ENCODE measurements around the gene ZNF618.

The ZNF618 gene

GRCh38 chr9:114060711-114061110, 184.6 kb downstream of the ZNF618 start:
- ChIA-PET POLR2A (no interaction called here), CTCF (no interaction called here)
- Histone ChIP-seq H3K4me3 (ENCODE audit: control insufficient read depth in 1 of 7, extremely low read depth in 1 of 7, insufficient read depth in 4 of 7, low read depth in 2 of 7, low read length in 6 of 7) (no peak overlapping the region), H3K36me3 (ENCODE audit: control insufficient read depth in 4 of 4, insufficient read depth in 4 of 4, low read length in 3 of 4) (peaks cover 0 to 10% (median 3%) of the 10 kb centered on the region in 4 experiments), H3K9me3 (ENCODE audit: control extremely low read depth in 1 of 5, control insufficient read depth in 4 of 5, insufficient read depth in 2 of 5, low read depth in 1 of 5, low read length in 4 of 5) (peaks cover 0 to 2% (median 0%) of the 10 kb centered on the region in 5 experiments), H3K4me1 (ENCODE audit: control extremely low read depth in 1 of 4, control insufficient read depth in 4 of 4, insufficient read depth in 4 of 4, low read length in 3 of 4) (no peaks in the 10 kb centered on the region), H3K27ac (ENCODE audit: insufficient read depth in 1 of 2, low read depth in 1 of 2, low read length in 2 of 2, poor library complexity in 1 of 2, severe bottlenecking in 2 of 2) (no peak overlapping the region), H3K27me3 (replicated peaks in 2 of 5; ENCODE audit: control insufficient read depth in 4 of 5, insufficient read depth in 5 of 5, low read length in 4 of 5) (peaks cover 0 to 2% (median 0%) of the 10 kb centered on the region in 5 experiments)
- no peak for DNase-seq
- WGBS (ENCODE audit: insufficient coverage) = 65% methylated on average over 9 of the region's 9 CpGs

- no peak for DNase-seq
- POLR2A ChIA-PET = no interaction called here
- CTCF ChIA-PET = no interaction called here
- 96% methylated on average over 12 of the region's 12 CpGs for WGBS (ENCODE audit: insufficient coverage)
- Histone ChIP-seq H3K36me3 (ENCODE audit: control insufficient read depth in 4 of 4, insufficient read depth in 4 of 4, low read length in 3 of 4) (peaks cover 0 to 10% (median 3%) of the 10 kb centered on the region in 4 experiments), H3K27me3 (replicated peaks in 2 of 5; ENCODE audit: control insufficient read depth in 4 of 5, insufficient read depth in 5 of 5, low read length in 4 of 5) (peaks cover 0 to 3% (median 0%) of the 10 kb centered on the region in 5 experiments), H3K4me3 (ENCODE audit: control insufficient read depth in 1 of 7, extremely low read depth in 1 of 7, insufficient read depth in 4 of 7, low read depth in 2 of 7, low read length in 6 of 7) (no peak overlapping the region), H3K27ac (ENCODE audit: insufficient read depth in 1 of 2, low read depth in 1 of 2, low read length in 2 of 2, poor library complexity in 1 of 2, severe bottlenecking in 2 of 2) (no peak overlapping the region), H3K9me3 (ENCODE audit: control extremely low read depth in 1 of 5, control insufficient read depth in 4 of 5, insufficient read depth in 2 of 5, low read depth in 1 of 5, low read length in 4 of 5) (peaks cover 0 to 2% (median 0%) of the 10 kb centered on the region in 5 experiments), H3K4me1 (ENCODE audit: control extremely low read depth in 1 of 4, control insufficient read depth in 4 of 4, insufficient read depth in 4 of 4, low read length in 3 of 4) (no peaks in the 10 kb centered on the region)
Observed at GRCh38 chr9:114061292-114061691, 185.2 kb downstream of the ZNF618 start.

- CTCF ChIA-PET = no interaction called here
- Histone ChIP-seq H3K4me1 (ENCODE audit: control extremely low read depth in 1 of 4, control insufficient read depth in 4 of 4, insufficient read depth in 4 of 4, low read length in 3 of 4) (no peaks in the 10 kb centered on the region), H3K27me3 (replicated peaks in 2 of 5; ENCODE audit: control insufficient read depth in 4 of 5, insufficient read depth in 5 of 5, low read length in 4 of 5) (peaks cover 0 to 3% (median 0%) of the 10 kb centered on the region in 5 experiments), H3K4me3 (ENCODE audit: control insufficient read depth in 1 of 7, extremely low read depth in 1 of 7, insufficient read depth in 4 of 7, low read depth in 2 of 7, low read length in 6 of 7) (no peak overlapping the region), H3K27ac (ENCODE audit: insufficient read depth in 1 of 2, low read depth in 1 of 2, low read length in 2 of 2, poor library complexity in 1 of 2, severe bottlenecking in 2 of 2) (no peak overlapping the region), H3K36me3 (ENCODE audit: control insufficient read depth in 4 of 4, insufficient read depth in 4 of 4, low read length in 3 of 4) (peaks cover 0 to 5% (median 1%) of the 10 kb centered on the region in 4 experiments), H3K9me3 (ENCODE audit: control extremely low read depth in 1 of 5, control insufficient read depth in 4 of 5, insufficient read depth in 2 of 5, low read depth in 1 of 5, low read length in 4 of 5) (peaks cover 0 to 2% (median 0%) of the 10 kb centered on the region in 5 experiments)
- POLR2A ChIA-PET = no interaction called here
- WGBS (ENCODE audit: insufficient coverage) = 74% methylated on average over 2 of the region's 4 CpGs
- DNase-seq = no peak
Observed at GRCh38 chr9:114061830-114062474, 185.8 kb downstream of the ZNF618 start.

GRCh38 chr9:114065304-114065703, 189.2 kb downstream of the ZNF618 start:
- peaks cover 0 to 3% (median 0%) of the 10 kb centered on the region in 5 experiments for H3K27me3 ChIP-seq (replicated peaks in 2 of 5; ENCODE audit: control insufficient read depth in 4 of 5, insufficient read depth in 5 of 5, low read length in 4 of 5)
- H3K27ac ChIP-seq (ENCODE audit: insufficient read depth in 1 of 2, low read depth in 1 of 2, low read length in 2 of 2, poor library complexity in 1 of 2, severe bottlenecking in 2 of 2) = no peak overlapping the region
- no peak for DNase-seq
- ChIA-PET CTCF (no interaction called here), POLR2A (no interaction called here)
- no peaks in the 10 kb centered on the region for H3K4me1 ChIP-seq (ENCODE audit: control extremely low read depth in 1 of 4, control insufficient read depth in 4 of 4, insufficient read depth in 4 of 4, low read length in 3 of 4)
- no peaks in the 10 kb centered on the region for H3K36me3 ChIP-seq (ENCODE audit: control insufficient read depth in 4 of 4, insufficient read depth in 4 of 4, low read length in 3 of 4)
- 96% methylated on average over 4 of the region's 8 CpGs for WGBS (ENCODE audit: insufficient coverage)
- peaks cover 0 to 2% (median 0%) of the 10 kb centered on the region in 5 experiments for H3K9me3 ChIP-seq (ENCODE audit: control extremely low read depth in 1 of 5, control insufficient read depth in 4 of 5, insufficient read depth in 2 of 5, low read depth in 1 of 5, low read length in 4 of 5)
- no peak overlapping the region for H3K4me3 ChIP-seq (ENCODE audit: control insufficient read depth in 1 of 7, extremely low read depth in 1 of 7, insufficient read depth in 4 of 7, low read depth in 2 of 7, low read length in 6 of 7)

GRCh38 chr9:114069476-114070187, 193.5 kb downstream of the ZNF618 start:
- Histone ChIP-seq H3K36me3 (ENCODE audit: control insufficient read depth in 4 of 4, insufficient read depth in 4 of 4, low read length in 3 of 4) (no peaks in the 10 kb centered on the region), H3K27ac (ENCODE audit: insufficient read depth in 1 of 2, low read depth in 1 of 2, low read length in 2 of 2, poor library complexity in 1 of 2, severe bottlenecking in 2 of 2) (no peak overlapping the region), H3K4me3 (ENCODE audit: control insufficient read depth in 1 of 7, extremely low read depth in 1 of 7, insufficient read depth in 4 of 7, low read depth in 2 of 7, low read length in 6 of 7) (no peak overlapping the region), H3K4me1 (ENCODE audit: control extremely low read depth in 1 of 4, control insufficient read depth in 4 of 4, insufficient read depth in 4 of 4, low read length in 3 of 4) (no peaks in the 10 kb centered on the region), H3K27me3 (replicated peaks in 2 of 5; ENCODE audit: control insufficient read depth in 4 of 5, insufficient read depth in 5 of 5, low read length in 4 of 5) (peaks cover 0 to 3% (median 0%) of the 10 kb centered on the region in 5 experiments), H3K9me3 (ENCODE audit: control extremely low read depth in 1 of 5, control insufficient read depth in 4 of 5, insufficient read depth in 2 of 5, low read depth in 1 of 5, low read length in 4 of 5) (no peaks in the 10 kb centered on the region)
- ChIA-PET POLR2A (no interaction called here), CTCF (interaction anchor here (2.1 kb wide), 1 partner anchor 13 kb away, joined by 5 read pairs; no protein-coding TSS in a partner anchor)
- no peak for DNase-seq
- 92% methylated on average over 6 of the region's 9 CpGs for WGBS (ENCODE audit: insufficient coverage)

- H3K9me3 ChIP-seq (ENCODE audit: control extremely low read depth in 1 of 5, control insufficient read depth in 4 of 5, insufficient read depth in 2 of 5, low read depth in 1 of 5, low read length in 4 of 5) = no peaks in the 10 kb centered on the region
- DNase-seq = no peak
- no peaks in the 10 kb centered on the region for H3K36me3 ChIP-seq (ENCODE audit: control insufficient read depth in 4 of 4, insufficient read depth in 4 of 4, low read length in 3 of 4)
- no peaks in the 10 kb centered on the region for H3K4me1 ChIP-seq (ENCODE audit: control extremely low read depth in 1 of 4, control insufficient read depth in 4 of 4, insufficient read depth in 4 of 4, low read length in 3 of 4)
- H3K27me3 ChIP-seq (replicated peaks in 2 of 5; ENCODE audit: control insufficient read depth in 4 of 5, insufficient read depth in 5 of 5, low read length in 4 of 5) = peaks cover 0 to 3% (median 0%) of the 10 kb centered on the region in 5 experiments
- ChIA-PET POLR2A (no interaction called here), CTCF (interaction anchor here (2.1 kb wide), 1 partner anchor 12 kb away, joined by 5 read pairs; no protein-coding TSS in a partner anchor)
- no peak overlapping the region for H3K4me3 ChIP-seq (ENCODE audit: control insufficient read depth in 1 of 7, extremely low read depth in 1 of 7, insufficient read depth in 4 of 7, low read depth in 2 of 7, low read length in 6 of 7)
- H3K27ac ChIP-seq (ENCODE audit: insufficient read depth in 1 of 2, low read depth in 1 of 2, low read length in 2 of 2, poor library complexity in 1 of 2, severe bottlenecking in 2 of 2) = no peak overlapping the region
- WGBS (ENCODE audit: insufficient coverage) = 98% methylated on average over 17 of the region's 17 CpGs
Observed at GRCh38 chr9:114070188-114071103, 194.3 kb downstream of the ZNF618 start.
